A549 (cell line): ENCODE data around the gene P4HA1. TPM values are rescaled to one million over a fixed set of nuclear protein-coding genes. Genes with fewer than 3 reads are reported as not detected.

Experiments used
- ATAC-seq, 2 experiments: fragments of 200-7000 bp in 1 of 2; fragments of >200 bp in 1 of 2; cut with Nextera tagmentation in 1 of 2; cut with Tn5 transposase in 1 of 2; 3 replicates each; pipeline versions ENCODE4 v1.8.0 to v1.9.1; 2018 to 2020; ENCODE audit warnings: mild to moderate bottlenecking in 1 of 2, moderate library complexity in 1 of 2
- CTCF ChIA-PET: fragments of 300-600 bp; sonication (Branson Sonifier 250); formaldehyde crosslinking; extraction: SDS; loops from one replicate; lab custom pipeline; 2021; ENCODE audit warnings: antibody characterized with exemption, inconsistent platforms; lab: Yijun Ruan, JAX
- POLR2A ChIA-PET: fragments of 350-600 bp; formaldehyde crosslinking; extraction: SDS; loops from one replicate; lab custom pipeline; 2021; ENCODE audit warnings: antibody characterized with exemption, inconsistent platforms; lab: Yijun Ruan, JAX
- DNase-seq, 2 experiments: peaks; one replicate each; pipeline versions ENCODE4 v3.0.0 to v3.0.0-alpha.2; 2011 to 2016; ENCODE audit warnings: low read depth in 1 of 2, low spot score in 1 of 2
- FAIRE-seq: peaks from 2 replicates; lab custom pipeline; 2011; peaks lifted over from hg19 to GRCh38; lab: Jason Lieb, UNC
- H3K27ac ChIP-seq, 2 experiments: fragments of >200 bp; sonication (Bioruptor Twin); formaldehyde crosslinking; 3 replicates each; pipeline ENCODE4 v1.5.1; 2016 to 2017
- H3K4me1 ChIP-seq: fragments of >200 bp; sonication (Bioruptor Twin); formaldehyde crosslinking; 3 replicates; pipeline ENCODE4 v1.6.1; 2016
- H3K4me2 ChIP-seq: fragments of >200 bp; sonication (Bioruptor Twin); formaldehyde crosslinking; 3 replicates; pipeline ENCODE4 v1.6.1; 2016
- H3K4me3 ChIP-seq: fragments of >200 bp; sonication (Bioruptor Twin); formaldehyde crosslinking; 3 replicates; pipeline ENCODE4 v1.5.1; 2016
- H3K9me3 ChIP-seq: fragments of >200 bp; sonication (Bioruptor Twin); formaldehyde crosslinking; 3 replicates; pipeline ENCODE4 v1.6.1; 2016
- CBX2 ChIP-seq: fragments of 200-600 bp; sonication (generic); IDR thresholded peaks from 2 replicates; pipeline ENCODE4 v1.6.1; 2016; ENCODE audit warnings: low read depth, mild to moderate bottlenecking, borderline replicate concordance
- CHD4 ChIP-seq: fragments of 200-600 bp; sonication (generic); IDR thresholded peaks from 2 replicates; pipeline ENCODE4 v1.6.1; 2016; ENCODE audit warnings: antibody characterized with exemption, mild to moderate bottlenecking, borderline replicate concordance
- GATA3 ChIP-seq: IDR thresholded peaks from 2 replicates; pipeline ENCODE4 v1.6.1; 2012; ENCODE audit warnings: borderline replicate concordance
- HOXA7 ChIP-seq: fragments of 250-450 bp; sonication (Bioruptor Pico); IDR thresholded peaks from 2 replicates; pipeline ENCODE4 v1.5.0; 2020; ENCODE audit warnings: mild to moderate bottlenecking, moderate library complexity
- HOXB13 ChIP-seq: fragments of 250-450 bp; sonication (Bioruptor Pico); IDR thresholded peaks from 2 replicates; pipeline ENCODE4 v1.5.0; 2020; ENCODE audit warnings: low read depth, mild to moderate bottlenecking, moderate library complexity
- JUN ChIP-seq, 2 experiments: fragments of >200 bp; sonication (Bioruptor Twin); formaldehyde crosslinking; IDR thresholded peaks; 2 replicates in 1 of 2; 3 replicates in 1 of 2; pipeline ENCODE4 v1.6.1; 2016 to 2017
- JUNB ChIP-seq: fragments of >200 bp; sonication (Bioruptor Twin); formaldehyde crosslinking; IDR thresholded peaks from 2 replicates; pipeline ENCODE4 v1.6.1; 2016
- MAFK ChIP-seq: fragments of 450-650 bp; IDR thresholded peaks from 2 replicates; pipeline ENCODE4 v1.6.1; 2014; ENCODE audit not compliant: partially characterized antibody
- POLR2A ChIP-seq: IDR thresholded peaks from 2 replicates; pipeline ENCODE4 v1.6.1; 2012; ENCODE audit warnings: mild to moderate bottlenecking, low read length
- RAD21 ChIP-seq, 2 experiments: fragments of >200 bp in 1 of 2; sonication (Bioruptor Twin) in 1 of 2; formaldehyde crosslinking in 1 of 2; IDR thresholded peaks in 1 of 2; conservative IDR thresholded peaks in 1 of 2; 2 replicates in 1 of 2; 3 replicates in 1 of 2; pipeline ENCODE4 v1.6.1; 2012 to 2018; ENCODE audit warnings: inconsistent platforms in 1 of 2
- RARB ChIP-seq: fragments of 250-450 bp; sonication (Bioruptor Pico); IDR thresholded peaks from 2 replicates; pipeline ENCODE4 v1.8.0; 2021; ENCODE audit warnings: mild to moderate bottlenecking, moderate library complexity
- RCOR1 ChIP-seq: fragments of 150-350 bp; IDR thresholded peaks from 2 replicates; pipeline ENCODE4 v1.6.1; 2014; ENCODE audit warnings: antibody characterized with exemption, low read length, low read depth
- SMC3 ChIP-seq: fragments of >200 bp; sonication (Bioruptor Twin); formaldehyde crosslinking; IDR thresholded peaks from 3 replicates; pipeline ENCODE4 v1.6.1; 2018; ENCODE audit warnings: inconsistent platforms
- SREBF2 ChIP-seq: fragments of 450-650 bp; IDR thresholded peaks from 2 replicates; pipeline ENCODE4 v1.6.1; 2014; ENCODE audit warnings: mild to moderate bottlenecking, moderate library complexity
- TP53 ChIP-seq: fragments of 250-450 bp; sonication (Bioruptor Pico); IDR thresholded peaks from 2 replicates; pipeline ENCODE4 v1.5.0; 2021; ENCODE audit warnings: mild to moderate bottlenecking, moderate library complexity
- ZFP36 ChIP-seq: fragments of 450-650 bp; IDR thresholded peaks from 2 replicates; pipeline ENCODE4 v1.6.1; 2014; ENCODE audit warnings: borderline replicate concordance; ENCODE audit not compliant: partially characterized antibody
- ZSCAN20 ChIP-seq: fragments of 250-450 bp; sonication (Bioruptor Pico); IDR thresholded peaks from 2 replicates; pipeline ENCODE4 v1.8.0; 2022; ENCODE audit warnings: mild to moderate bottlenecking, moderate library complexity
- WGBS: methylation state at CpG from one replicate; pipeline ENCODE4 v1.1.6; 2017; ENCODE audit errors: missing lambda C conversion rate; 5-methylcytosine and 5-hydroxymethylcytosine counted together
- polyA plus RNA-seq, 4 experiments: library from polyadenylated mRNA; depleted of rRNA in 3 of 4; stranded (reverse); fragments of >200 nt; fragmentation: RNase III in 1 of 4; extraction: RNeasy Plus Mini Kit Qiagen cat#74134 plus additional on column Dnase treatment in 1 of 4; gene quantifications; 2 replicates in 3 of 4; 3 replicates in 1 of 4; pipeline ENCODE4 v1.2.3, GENCODE V29; 2011 to 2017
- TF ChIP-seq, protein P1 (sequence below): fragments of 200-600 bp; sonication (generic); IDR thresholded peaks from 2 replicates; pipeline ENCODE4 v1.6.1; 2016; ENCODE audit warnings: antibody characterized with exemption, mild to moderate bottlenecking, moderate library complexity
- TF ChIP-seq, protein P2 (sequence below): IDR thresholded peaks from 2 replicates; pipeline ENCODE4 v1.6.1; 2012

Gene P4HA1
- polyA plus RNA-seq, 2 of the 4 experiments (the other 2 are of a cell fraction) = 23.7 to 49.0 TPM

DNA sequence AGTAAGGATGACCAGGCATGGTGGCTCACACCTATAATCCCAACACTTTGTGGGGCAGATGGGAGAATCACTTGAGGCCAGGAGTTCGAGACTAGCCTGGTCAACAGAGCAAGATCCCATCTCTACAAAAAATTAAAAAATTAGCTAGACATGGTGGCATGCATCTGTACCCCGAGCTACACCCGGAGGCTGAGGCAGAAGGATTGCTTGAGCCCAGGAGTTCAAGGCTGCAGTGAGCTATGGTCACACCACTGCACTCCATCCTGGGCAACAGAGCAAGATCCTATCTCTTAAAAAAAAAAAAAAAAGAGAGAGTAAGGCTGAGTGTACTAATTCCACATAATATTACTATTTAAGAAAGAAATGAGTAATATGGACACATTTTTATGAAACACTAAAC lies 3.8 kb downstream of the P4HA1 start:
- H3K27ac ChIP-seq = no peak overlapping the region
- no peak for ATAC-seq
- no peaks in the 10 kb centered on the region for H3K9me3 ChIP-seq
- H3K4me2 ChIP-seq = no peak overlapping the region
- no peak for DNase-seq
- POLR2A ChIA-PET = no interaction called here
- no peak for FAIRE-seq
- TF ChIP-seq JUNB (no peak), SMC3 (no peak), HOXA7 (no peak)
- CTCF ChIA-PET = interaction anchor here (1.6 kb wide), 1 partner anchor 15 kb away, joined by 3 read pairs; no protein-coding TSS in a partner anchor
- peaks cover 18% of the 10 kb centered on the region for H3K4me1 ChIP-seq
- no peak overlapping the region for H3K4me3 ChIP-seq
- WGBS = 96% methylated on average over 3 of the region's 3 CpGs

DNA sequence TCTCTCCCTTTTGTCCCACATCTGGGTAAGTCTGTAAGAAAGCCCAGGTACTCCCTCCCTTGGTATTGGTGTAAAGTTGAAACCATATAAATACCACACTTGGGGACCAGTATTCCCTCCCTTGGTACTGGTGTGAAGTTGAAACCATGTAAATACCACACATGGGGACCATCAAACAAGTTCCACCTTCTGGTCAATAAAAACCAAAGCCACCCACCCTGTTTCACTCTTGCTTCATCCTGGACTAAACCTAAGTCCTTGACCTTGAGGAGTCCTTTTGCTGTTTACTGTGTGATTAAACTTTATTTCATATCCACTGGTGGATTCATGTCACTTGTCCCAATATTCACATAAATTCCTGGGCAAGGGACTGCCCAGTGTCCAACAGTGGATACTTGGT lies 8.4 kb downstream of the P4HA1 start:
- no peak overlapping the region for H3K27ac ChIP-seq
- TF ChIP-seq, protein P1, sequence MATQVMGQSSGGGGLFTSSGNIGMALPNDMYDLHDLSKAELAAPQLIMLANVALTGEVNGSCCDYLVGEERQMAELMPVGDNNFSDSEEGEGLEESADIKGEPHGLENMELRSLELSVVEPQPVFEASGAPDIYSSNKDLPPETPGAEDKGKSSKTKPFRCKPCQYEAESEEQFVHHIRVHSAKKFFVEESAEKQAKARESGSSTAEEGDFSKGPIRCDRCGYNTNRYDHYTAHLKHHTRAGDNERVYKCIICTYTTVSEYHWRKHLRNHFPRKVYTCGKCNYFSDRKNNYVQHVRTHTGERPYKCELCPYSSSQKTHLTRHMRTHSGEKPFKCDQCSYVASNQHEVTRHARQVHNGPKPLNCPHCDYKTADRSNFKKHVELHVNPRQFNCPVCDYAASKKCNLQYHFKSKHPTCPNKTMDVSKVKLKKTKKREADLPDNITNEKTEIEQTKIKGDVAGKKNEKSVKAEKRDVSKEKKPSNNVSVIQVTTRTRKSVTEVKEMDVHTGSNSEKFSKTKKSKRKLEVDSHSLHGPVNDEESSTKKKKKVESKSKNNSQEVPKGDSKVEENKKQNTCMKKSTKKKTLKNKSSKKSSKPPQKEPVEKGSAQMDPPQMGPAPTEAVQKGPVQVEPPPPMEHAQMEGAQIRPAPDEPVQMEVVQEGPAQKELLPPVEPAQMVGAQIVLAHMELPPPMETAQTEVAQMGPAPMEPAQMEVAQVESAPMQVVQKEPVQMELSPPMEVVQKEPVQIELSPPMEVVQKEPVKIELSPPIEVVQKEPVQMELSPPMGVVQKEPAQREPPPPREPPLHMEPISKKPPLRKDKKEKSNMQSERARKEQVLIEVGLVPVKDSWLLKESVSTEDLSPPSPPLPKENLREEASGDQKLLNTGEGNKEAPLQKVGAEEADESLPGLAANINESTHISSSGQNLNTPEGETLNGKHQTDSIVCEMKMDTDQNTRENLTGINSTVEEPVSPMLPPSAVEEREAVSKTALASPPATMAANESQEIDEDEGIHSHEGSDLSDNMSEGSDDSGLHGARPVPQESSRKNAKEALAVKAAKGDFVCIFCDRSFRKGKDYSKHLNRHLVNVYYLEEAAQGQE = no peak
- TF ChIP-seq TP53 (CRISPR knock-in tag) (no peak), RAD21 (conservative IDR thresholded peaks at IDR 0.05 in 1 of 2, IDR thresholded peaks at IDR 0.05 in 1 of 2) (no peak)
- FAIRE-seq (no peak), ATAC-seq (no peak), DNase-seq (no peak)
- H3K9me3 ChIP-seq = no peaks in the 10 kb centered on the region
- POLR2A ChIA-PET = no interaction called here
- CTCF ChIA-PET = interaction anchor here (1.0 to 1.6 kb wide), 3 partner anchors 9 to 724 kb away, joined by 3 read pairs; no protein-coding TSS in a partner anchor
- H3K4me2 ChIP-seq = no peak overlapping the region
- H3K4me3 ChIP-seq = no peak overlapping the region
- H3K4me1 ChIP-seq = peaks cover 6% of the 10 kb centered on the region; the same call in 1 of the 3 replicates

DNA sequence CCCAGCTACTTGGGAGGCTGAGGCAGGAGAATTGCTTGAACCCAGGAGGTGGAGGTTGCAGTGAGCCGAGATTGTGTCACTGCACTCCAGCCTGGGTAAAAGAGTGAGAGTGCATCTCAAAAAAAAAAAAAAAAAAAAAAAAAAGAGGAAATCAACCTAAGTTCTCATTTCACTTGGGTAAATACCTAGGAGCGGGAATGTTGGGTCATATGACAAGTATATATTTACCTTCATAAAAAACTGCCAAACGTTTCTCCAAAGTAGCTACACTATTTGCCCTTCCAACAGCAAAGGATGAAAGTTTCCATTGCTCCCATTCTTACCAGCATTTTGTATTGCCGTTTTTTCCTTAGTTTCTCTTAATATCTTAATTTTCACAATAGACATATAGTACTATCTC lies 9.8 kb downstream of the P4HA1 start:
- Histone ChIP-seq H3K27ac (no peak overlapping the region), H3K4me3 (no peak overlapping the region), H3K4me2 (no peak overlapping the region), H3K9me3 (no peaks in the 10 kb centered on the region), H3K4me1 (0 out of 3 replicates have a peak, but pooled peaks cover 6% of the 10 kb centered on the region)
- ChIA-PET CTCF (interaction anchor here (0.7 to 1.7 kb wide), 3 partner anchors 9 to 280 kb away, joined by 3 to 9 read pairs (median 6); no protein-coding TSS in a partner anchor), POLR2A (no interaction called here)
- TF ChIP-seq ZSCAN20 (CRISPR knock-in tag) = no peak
- TF ChIP-seq SREBF2 = no peak
- no peak for TF ChIP-seq GATA3
- no peak for TF ChIP-seq MAFK
- TF ChIP-seq POLR2A = no peak
- TF ChIP-seq HOXB13 = no peak
- TF ChIP-seq ZFP36 = no peak
- no peak for TF ChIP-seq RARB (CRISPR knock-in tag)
- TF ChIP-seq CBX2 = no peak
- TF ChIP-seq, protein P2, sequence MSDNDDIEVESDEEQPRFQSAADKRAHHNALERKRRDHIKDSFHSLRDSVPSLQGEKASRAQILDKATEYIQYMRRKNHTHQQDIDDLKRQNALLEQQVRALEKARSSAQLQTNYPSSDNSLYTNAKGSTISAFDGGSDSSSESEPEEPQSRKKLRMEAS = no peak
- no peak for TF ChIP-seq RCOR1
- TF ChIP-seq JUN (IDR thresholded peaks at IDR 0.05) = no peak
- no peak for TF ChIP-seq CHD4
- TF ChIP-seq, protein P1 = no peak
- no peak for TF ChIP-seq HOXA7
- DNase-seq (no peak), ATAC-seq (no peak), FAIRE-seq (no peak)
- 79% methylated on average over 4 of the region's 4 CpGs for WGBS
